Endodermal cell (in vitro differentiated cells): ENCODE results near the gene GAB2. TPM values are rescaled to one million over a fixed set of nuclear protein-coding genes. Genes with fewer than 3 reads are reported as not detected.

ENCODE experiments used
- DNase-seq: peaks from one replicate; pipeline ENCODE4 v3.0.0-alpha.2; 2017
- H3K27ac ChIP-seq: 2 replicates; pipeline ENCODE4 v1.5.1; 2013; ENCODE audit warnings: mild to moderate bottlenecking, low read depth, low read length, moderate library complexity
- H3K27me3 ChIP-seq: 2 replicates; pipeline ENCODE4 v1.6.1; 2013; ENCODE audit warnings: mild to moderate bottlenecking, low read length, moderate library complexity; ENCODE audit not compliant: insufficient read depth, control insufficient read depth, poor library complexity, severe bottlenecking
- H3K36me3 ChIP-seq: 2 replicates; pipeline ENCODE4 v1.7.0; 2013; ENCODE audit warnings: mild to moderate bottlenecking, low read length, moderate library complexity; ENCODE audit not compliant: control insufficient read depth, insufficient read depth
- H3K4me1 ChIP-seq: one replicate; pipeline ENCODE4 v1.7.0; 2013; ENCODE audit warnings: low read length; ENCODE audit not compliant: control insufficient read depth, insufficient read depth
- H3K4me3 ChIP-seq: 2 replicates; pipeline ENCODE4 v1.5.1; 2013; ENCODE audit warnings: mild to moderate bottlenecking, low read length, moderate library complexity
- H3K9ac ChIP-seq: 2 replicates; pipeline ENCODE4 v1.6.1; 2013; ENCODE audit warnings: mild to moderate bottlenecking, low read length, moderate library complexity; ENCODE audit not compliant: poor library complexity, severe bottlenecking; ENCODE audit errors: extremely low read depth
- H3K9me3 ChIP-seq: 2 replicates; pipeline ENCODE4 v1.6.1; 2013; ENCODE audit warnings: mild to moderate bottlenecking, low read length, moderate library complexity; ENCODE audit not compliant: control insufficient read depth
- H3K27ac Mint-ChIP-seq: 2 replicates; pipeline ENCODE4 v1.8.0; 2020; ENCODE audit warnings: mixed read lengths
- H3K27me3 Mint-ChIP-seq: 2 replicates; pipeline ENCODE4 v1.8.0; 2021; ENCODE audit warnings: mild to moderate bottlenecking, mixed read lengths; ENCODE audit not compliant: insufficient read depth
- H3K36me3 Mint-ChIP-seq: 2 replicates; pipeline ENCODE4 v1.8.0; 2020; ENCODE audit warnings: low read depth, mixed read lengths
- H3K4me1 Mint-ChIP-seq: 2 replicates; pipeline ENCODE4 v1.8.0; 2020; ENCODE audit warnings: mixed read lengths
- H3K4me3 Mint-ChIP-seq: 2 replicates; pipeline ENCODE4 v1.8.0; 2020; ENCODE audit warnings: mild to moderate bottlenecking, moderate library complexity, mixed read lengths
- H3K9me3 Mint-ChIP-seq: 2 replicates; pipeline ENCODE4 v1.8.0; 2020; ENCODE audit warnings: mild to moderate bottlenecking, mixed read lengths
- WGBS, 2 experiments: methylation state at CpG; one replicate each; pipeline versions ENCODE4 v1.1.5 to v1.1.7; 2013; ENCODE audit warnings: missing lambda C conversion rate in 2 of 2, mixed read lengths in 1 of 2; ENCODE audit not compliant: insufficient coverage in 1 of 2, insufficient read length in 1 of 2; 5-methylcytosine and 5-hydroxymethylcytosine counted together
- total RNA-seq, 2 donors: library from RNA; stranded (reverse); fragmentation: NEBNext Ultra II Directional in 1 of 2; extraction: Animal tissue kit (Norgen Biotek cat#: 25700) in 1 of 2; gene quantifications; 2 replicates in 1 of 2; 3 replicates in 1 of 2; pipeline ENCODE4 v1.2.1, GENCODE V29; 2021
- TF ChIP-seq, protein P1 (sequence below): fragments of 200-600 bp; sonication (generic); conservative IDR thresholded peaks from 2 replicates; pipeline ENCODE4 v1.5.0; 2021; ENCODE audit warnings: antibody characterized with exemption, mild to moderate bottlenecking

The GAB2 gene
- total RNA-seq, 2 donors from 2014 or later = 26.9 to 62.8 TPM

DNA sequence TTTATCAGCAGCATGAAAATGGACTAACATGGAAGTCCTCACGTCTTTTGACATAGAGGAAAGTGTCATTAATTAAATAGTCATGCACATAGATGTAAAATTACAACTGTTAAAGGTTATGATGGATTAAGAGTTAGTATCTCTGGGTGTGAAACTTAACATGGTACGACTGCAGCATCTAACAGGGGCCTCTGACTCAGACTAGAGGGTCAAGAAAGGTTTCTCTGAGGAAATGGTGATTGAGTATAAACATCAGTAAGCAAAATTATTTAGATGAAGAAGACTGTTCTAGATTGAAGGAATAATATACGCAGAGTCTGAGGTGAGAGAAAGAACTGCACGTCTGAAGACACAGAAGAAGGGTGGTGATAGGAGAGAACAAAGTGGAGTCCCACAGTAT lies 42.1 kb upstream of the GAB2 start:
- H3K4me3 ChIP-seq = no peak overlapping the region
- no peak overlapping the region for H3K27ac ChIP-seq
- no peak overlapping the region for H3K9ac ChIP-seq
- no peak for DNase-seq
- Mint-ChIP-seq H3K27ac (no peak overlapping the region), H3K4me1 (no peaks in the 10 kb centered on the region), H3K36me3 (peaks cover 60% of the 10 kb centered on the region), H3K4me3 (no peak overlapping the region), H3K27me3 (no peaks in the 10 kb centered on the region), H3K9me3 (no peaks in the 10 kb centered on the region)
- TF ChIP-seq, protein P1, sequence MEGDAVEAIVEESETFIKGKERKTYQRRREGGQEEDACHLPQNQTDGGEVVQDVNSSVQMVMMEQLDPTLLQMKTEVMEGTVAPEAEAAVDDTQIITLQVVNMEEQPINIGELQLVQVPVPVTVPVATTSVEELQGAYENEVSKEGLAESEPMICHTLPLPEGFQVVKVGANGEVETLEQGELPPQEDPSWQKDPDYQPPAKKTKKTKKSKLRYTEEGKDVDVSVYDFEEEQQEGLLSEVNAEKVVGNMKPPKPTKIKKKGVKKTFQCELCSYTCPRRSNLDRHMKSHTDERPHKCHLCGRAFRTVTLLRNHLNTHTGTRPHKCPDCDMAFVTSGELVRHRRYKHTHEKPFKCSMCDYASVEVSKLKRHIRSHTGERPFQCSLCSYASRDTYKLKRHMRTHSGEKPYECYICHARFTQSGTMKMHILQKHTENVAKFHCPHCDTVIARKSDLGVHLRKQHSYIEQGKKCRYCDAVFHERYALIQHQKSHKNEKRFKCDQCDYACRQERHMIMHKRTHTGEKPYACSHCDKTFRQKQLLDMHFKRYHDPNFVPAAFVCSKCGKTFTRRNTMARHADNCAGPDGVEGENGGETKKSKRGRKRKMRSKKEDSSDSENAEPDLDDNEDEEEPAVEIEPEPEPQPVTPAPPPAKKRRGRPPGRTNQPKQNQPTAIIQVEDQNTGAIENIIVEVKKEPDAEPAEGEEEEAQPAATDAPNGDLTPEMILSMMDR = no peak
- no peaks in the 10 kb centered on the region for H3K9me3 ChIP-seq
- H3K4me1 ChIP-seq = peaks cover 5% of the 10 kb centered on the region
- WGBS, 2 experiments = 92 to 94% methylated on average over 3 to 4 of the region's 4 CpGs
- H3K36me3 ChIP-seq = peaks cover 62% of the 10 kb centered on the region
- no peaks in the 10 kb centered on the region for H3K27me3 ChIP-seq

- peaks cover 47% of the 10 kb centered on the region for H3K36me3 Mint-ChIP-seq
- H3K27me3 Mint-ChIP-seq = no peaks in the 10 kb centered on the region
- H3K4me1 Mint-ChIP-seq = no peaks in the 10 kb centered on the region
- H3K27ac Mint-ChIP-seq = no peak overlapping the region
- H3K4me1 ChIP-seq = peaks cover 5% of the 10 kb centered on the region
- H3K9me3 Mint-ChIP-seq = no peaks in the 10 kb centered on the region
- H3K27me3 ChIP-seq = no peaks in the 10 kb centered on the region
- H3K27ac ChIP-seq = no peak overlapping the region
- H3K4me3 ChIP-seq = no peak overlapping the region
- no peaks in the 10 kb centered on the region for H3K9me3 ChIP-seq
- no peak for DNase-seq
- no peak overlapping the region for H3K4me3 Mint-ChIP-seq
- 95% methylated on average over 2 of the region's 2 CpGs; no CpG with 5 or more reads in 1 of the 2 experiments for WGBS, 2 experiments
- no peak overlapping the region for H3K9ac ChIP-seq
- TF ChIP-seq, protein P1 = no peak
- H3K36me3 ChIP-seq = peaks cover 61% of the 10 kb centered on the region
Observed at GRCh38 chr11:78457448-78457847, 39.8 kb upstream of the GAB2 start.

DNA sequence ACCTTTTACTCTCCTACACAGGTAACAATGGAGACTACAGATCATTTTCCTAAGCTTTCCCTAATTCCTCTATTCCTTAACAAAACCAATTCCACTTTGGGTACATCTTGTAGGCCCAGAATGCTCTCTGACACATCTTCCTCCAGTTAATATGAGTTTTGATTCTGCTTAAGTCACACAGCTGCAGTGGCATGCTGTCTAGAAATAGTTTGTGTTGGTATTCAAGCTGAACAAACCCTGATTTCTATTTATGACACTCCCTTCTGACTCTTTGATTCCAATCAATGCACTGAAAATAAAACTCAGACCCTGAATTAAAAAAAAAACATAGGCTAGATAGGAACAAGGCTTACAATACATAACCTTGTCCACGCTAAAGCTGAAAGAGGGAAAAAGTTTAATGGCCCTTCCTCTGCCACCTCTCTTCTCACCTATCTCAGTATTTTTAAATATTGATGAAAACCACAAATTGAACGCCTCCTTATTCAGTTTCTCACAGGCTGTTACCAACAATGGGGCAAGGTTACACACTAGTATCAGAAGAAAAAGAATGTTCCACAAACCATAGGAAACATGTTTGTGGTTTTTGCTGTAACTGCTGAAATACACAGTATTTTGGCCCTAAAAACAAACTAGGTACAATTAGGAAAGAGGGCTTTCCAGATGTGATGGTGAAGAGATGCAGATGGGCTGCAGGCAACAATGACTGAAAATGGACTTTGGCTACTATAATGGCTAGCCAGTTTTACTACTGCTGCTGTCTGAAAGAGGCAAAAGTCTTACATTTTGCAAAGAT lies 35.7 kb upstream of the GAB2 start:
- H3K27ac ChIP-seq = no peak overlapping the region
- no peaks in the 10 kb centered on the region for H3K9me3 ChIP-seq
- H3K9ac ChIP-seq = no peak overlapping the region
- H3K4me1 ChIP-seq = peaks cover 5% of the 10 kb centered on the region
- Mint-ChIP-seq H3K27ac (no peak overlapping the region), H3K36me3 (peaks cover 19% of the 10 kb centered on the region), H3K27me3 (no peaks in the 10 kb centered on the region), H3K4me1 (peaks cover 4% of the 10 kb centered on the region), H3K4me3 (no peak overlapping the region), H3K9me3 (no peaks in the 10 kb centered on the region)
- H3K4me3 ChIP-seq = no peak overlapping the region
- no peaks in the 10 kb centered on the region for H3K27me3 ChIP-seq
- TF ChIP-seq, protein P1 = no peak
- WGBS, 2 experiments = 88 to 100% methylated on average over 1 to 2 of the region's 2 CpGs
- no peak for DNase-seq
- peaks cover 28% of the 10 kb centered on the region for H3K36me3 ChIP-seq
